H1 (cell line): Measurements from ENCODE around the gene SEC16A. TPM values are rescaled to one million over a fixed set of nuclear protein-coding genes. Genes with fewer than 3 reads are reported as not detected.

Experiments
- CHD7 ChIP-seq: fragments of 300-600 bp; sonication (generic); IDR thresholded peaks from 2 replicates; pipeline ENCODE4 v1.7.1; 2012; ENCODE audit warnings: low read length, moderate library complexity, mild to moderate bottlenecking, inconsistent platforms; ENCODE audit not compliant: insufficient replicate concordance
- CTBP2 ChIP-seq: IDR thresholded peaks from 2 replicates; pipeline ENCODE4 v1.7.0; 2011; ENCODE audit warnings: borderline replicate concordance, mild to moderate bottlenecking, moderate library complexity, mixed read lengths, low read length; ENCODE audit not compliant: insufficient read depth, insufficient read length
- MAX ChIP-seq: IDR thresholded peaks from 2 replicates; pipeline ENCODE4 v1.6.1; 2012; ENCODE audit warnings: inconsistent platforms
- RXRA ChIP-seq: IDR thresholded peaks from 2 replicates; pipeline ENCODE4 v1.6.1; 2011; ENCODE audit warnings: low read depth, mild to moderate bottlenecking, low read length, moderate library complexity; ENCODE audit not compliant: insufficient read depth
- SRF ChIP-seq: IDR thresholded peaks from 2 replicates; pipeline ENCODE4 v1.6.1; 2011; ENCODE audit warnings: mild to moderate bottlenecking, low read depth, low read length, moderate library complexity
- polyA plus RNA-seq, 7 experiments: library from polyadenylated mRNA; depleted of rRNA in 3 of 7; stranded (reverse) in 5 of 7; unstranded in 2 of 7; fragments of >200 nt in 5 of 7; fragments of 200-250 nt in 2 of 7; gene quantifications; 1 replicate in 5 of 7; 2 replicates in 1 of 7; 4 replicates in 1 of 7; pipeline versions ENCODE4 v1.2.1 to v1.2.3, GENCODE V29; 2011 to 2013; ENCODE audit warnings: missing spikeins in 2 of 7, mixed read lengths in 2 of 7
- total RNA-seq: library from RNA; stranded (reverse); fragmentation: NEBNext Ultra II Directional; extraction: Animal tissue kit (Norgen Biotek cat#: 25700); gene quantifications from 2 replicates; pipeline ENCODE4 v1.2.1, GENCODE V29; 2021

SEC16A gene
- total and polyA plus RNA-seq, 2 of the 8 experiments (the other 6 are each of a cell fraction or from before 2014, with no cell fraction given) = 21.6 to 49.0 TPM

GRCh38 chr9:136464241-136464640 lies 18.6 kb downstream of the SEC16A start (continued):
- no peak for TF ChIP-seq RXRA
- no peak for TF ChIP-seq MAX
- no peak for TF ChIP-seq CTBP2
- no peak for TF ChIP-seq SRF
- no peak for TF ChIP-seq CHD7
